H1 (cell line): ENCODE data around the gene VAT1. TPM values are rescaled to one million over a fixed set of nuclear protein-coding genes. Genes with fewer than 3 reads are reported as not detected.

ENCODE experiments used
- CTCF ChIA-PET: fragments of 300-600 bp; sonication (Branson Sonifier 250); formaldehyde crosslinking; loops from one replicate; lab custom pipeline; 2021; ENCODE audit not compliant: partially characterized antibody; lab: Charles Lee
- POLR2A ChIA-PET: fragments of 300-600 bp; sonication (Branson Sonifier 250); formaldehyde crosslinking; loops from one replicate; lab custom pipeline; 2021; ENCODE audit warnings: inconsistent platforms; ENCODE audit not compliant: partially characterized antibody; lab: Charles Lee
- DNase-seq, 2 experiments: peaks; one replicate each; pipeline versions ENCODE4 v3.0.0 to v3.0.0-alpha.2; 2010 to 2022; ENCODE audit warnings: low spot score in 2 of 2, low read depth in 1 of 2, mixed read lengths in 1 of 2
- FAIRE-seq: peaks from 2 replicates; lab custom pipeline; 2011; peaks lifted over from hg19 to GRCh38; lab: Jason Lieb, UNC
- H2AFZ ChIP-seq: 2 replicates; pipeline ENCODE4 v1.8.1; 2012; ENCODE audit warnings: low read length, inconsistent platforms
- H2AK5ac ChIP-seq: 2 replicates; pipeline ENCODE4 v1.6.1; 2013; ENCODE audit warnings: low read depth, low read length
- H2BK120ac ChIP-seq: replicated peaks from 2 replicates; pipeline ENCODE3; 2013; ENCODE audit warnings: low read depth, low read length, inconsistent platforms
- H2BK12ac ChIP-seq: 2 replicates; pipeline ENCODE4 v1.6.1; 2013; ENCODE audit warnings: low read depth, low read length
- H2BK15ac ChIP-seq: 2 replicates; pipeline ENCODE4 v1.6.1; 2013; ENCODE audit warnings: low read length
- H2BK20ac ChIP-seq: 2 replicates; pipeline ENCODE4 v1.6.1; 2013; ENCODE audit warnings: low read length
- H2BK5ac ChIP-seq: 2 replicates; pipeline ENCODE4 v1.6.1; 2013; ENCODE audit warnings: low read depth, low read length
- H3K14ac ChIP-seq: 2 replicates; pipeline ENCODE4 v1.6.1; 2013; ENCODE audit warnings: inconsistent platforms; ENCODE audit not compliant: insufficient read length
- H3K18ac ChIP-seq: 2 replicates; pipeline ENCODE4 v1.6.1; 2013; ENCODE audit warnings: low read length; ENCODE audit errors: extremely low read depth
- H3K23ac ChIP-seq: 2 replicates; pipeline ENCODE4 v1.6.1; 2013; ENCODE audit warnings: inconsistent platforms; ENCODE audit not compliant: insufficient read length
- H3K23me2 ChIP-seq: 2 replicates; pipeline ENCODE4 v1.6.1; 2013; ENCODE audit warnings: low read depth, low read length
- H3K27ac ChIP-seq: 2 replicates; pipeline ENCODE4 v1.6.1; 2011; ENCODE audit warnings: low read depth, low read length, inconsistent platforms
- H3K27me3 ChIP-seq, 4 experiments: replicated peaks in 1 of 4; 1 replicate in 1 of 4; 2 replicates in 3 of 4; pipeline versions ENCODE4 v1.6.1 to v1.8.1; 2011 to 2013; ENCODE audit warnings: low read length in 3 of 4, mild to moderate bottlenecking in 3 of 4, inconsistent platforms in 2 of 4, mixed read lengths in 2 of 4, moderate library complexity in 1 of 4; ENCODE audit not compliant: control insufficient read depth in 3 of 4, insufficient read depth in 3 of 4; ENCODE audit errors: extremely low read depth in 1 of 4
- H3K36me3 ChIP-seq, 4 experiments: 2 replicates each; pipeline versions ENCODE4 v1.6.1 to v1.8.1; 2011 to 2013; ENCODE audit warnings: mild to moderate bottlenecking in 4 of 4, low read length in 3 of 4, moderate library complexity in 2 of 4, control low read depth in 1 of 4, inconsistent platforms in 1 of 4; ENCODE audit not compliant: insufficient read depth in 4 of 4, control insufficient read depth in 2 of 4
- H3K4ac ChIP-seq: replicated peaks from 2 replicates; pipeline ENCODE3; 2013; ENCODE audit warnings: low read length, low read depth, mixed read lengths, inconsistent platforms; ENCODE audit not compliant: insufficient read length
- H3K4me1 ChIP-seq, 4 experiments: replicated peaks in 1 of 4; 1 replicate in 1 of 4; 2 replicates in 3 of 4; pipeline versions ENCODE4 v1.6.1 to v1.8.1; 2011 to 2013; ENCODE audit warnings: low read length in 3 of 4, inconsistent platforms in 2 of 4, mixed read lengths in 1 of 4; ENCODE audit not compliant: insufficient read depth in 4 of 4, control insufficient read depth in 3 of 4
- H3K4me2 ChIP-seq, 2 experiments: 2 replicates each; pipeline versions ENCODE4 v1.6.1 to v1.8.1; 2011 to 2013; ENCODE audit warnings: low read depth in 2 of 2, low read length in 2 of 2, control low read depth in 1 of 2, inconsistent platforms in 1 of 2, mild to moderate bottlenecking in 1 of 2; ENCODE audit not compliant: insufficient read depth in 1 of 2
- H3K4me3 ChIP-seq, 4 experiments: fragments of 200-600, 300-600 bp in 1 of 4; sonication (generic), shearing (Covaris generic), sonication (Bioruptor Twin) in 1 of 4; 2 replicates each; pipeline versions ENCODE4 v1.5.1 to v1.8.1; 2011 to 2016; ENCODE audit warnings: low read length in 4 of 4, low read depth in 3 of 4, control low read depth in 2 of 4, inconsistent platforms in 2 of 4, mild to moderate bottlenecking in 2 of 4, mixed read lengths in 1 of 4, moderate library complexity in 1 of 4; ENCODE audit not compliant: insufficient read depth in 2 of 4; ENCODE audit errors: extremely low read depth in 1 of 4
- H3K56ac ChIP-seq: replicated peaks from 2 replicates; pipeline ENCODE3; 2013; ENCODE audit warnings: low read depth, mild to moderate bottlenecking, mixed read lengths, low read length, inconsistent platforms; ENCODE audit not compliant: insufficient read length
- H3K79me1 ChIP-seq: 2 replicates; pipeline ENCODE4 v1.6.1; 2013; ENCODE audit warnings: low read depth, low read length, control low read depth
- H3K79me2 ChIP-seq, 2 experiments: 2 replicates each; pipeline versions ENCODE4 v1.6.1 to v1.8.1; 2012 to 2013; ENCODE audit warnings: low read length in 2 of 2, mild to moderate bottlenecking in 2 of 2, inconsistent platforms in 1 of 2; ENCODE audit not compliant: insufficient read depth in 2 of 2, control insufficient read depth in 1 of 2
- H3K9ac ChIP-seq, 4 experiments: replicated peaks in 1 of 4; 1 replicate in 1 of 4; 2 replicates in 3 of 4; pipeline versions ENCODE4 v1.6.1 to v1.8.1; 2011 to 2013; ENCODE audit warnings: low read depth in 3 of 4, low read length in 3 of 4, control low read depth in 2 of 4, mild to moderate bottlenecking in 2 of 4, moderate library complexity in 2 of 4, inconsistent platforms in 1 of 4; ENCODE audit errors: extremely low read depth in 1 of 4
- H3K9me3 ChIP-seq, 2 experiments: 2 replicates each; pipeline versions ENCODE4 v1.6.1 to v1.8.1; 2012 to 2013; ENCODE audit warnings: mild to moderate bottlenecking in 2 of 2, moderate library complexity in 2 of 2, control low read depth in 1 of 2, inconsistent platforms in 1 of 2, low read depth in 1 of 2, low read length in 1 of 2, mixed read lengths in 1 of 2; ENCODE audit not compliant: insufficient read depth in 2 of 2
- H4K20me1 ChIP-seq, 2 experiments: replicated peaks in 1 of 2; 2 replicates each; pipeline versions ENCODE3 to v1.8.1; 2011 to 2013; ENCODE audit warnings: inconsistent platforms in 2 of 2, low read length in 2 of 2, mild to moderate bottlenecking in 1 of 2; ENCODE audit not compliant: insufficient read depth in 2 of 2, control insufficient read depth in 1 of 2
- H4K5ac ChIP-seq: 2 replicates; pipeline ENCODE4 v1.6.1; 2013; ENCODE audit warnings: low read length, low read depth, mixed read lengths, inconsistent platforms; ENCODE audit not compliant: insufficient read length
- H4K8ac ChIP-seq: 2 replicates; pipeline ENCODE4 v1.8.0; 2013; ENCODE audit warnings: mild to moderate bottlenecking, moderate library complexity, low read length, inconsistent platforms; ENCODE audit not compliant: insufficient read depth; ENCODE audit errors: extremely low read depth
- H4K91ac ChIP-seq: replicated peaks from 2 replicates; pipeline ENCODE3; 2013; ENCODE audit warnings: low read length, mixed read lengths, inconsistent platforms; ENCODE audit not compliant: insufficient read length
- BCL11A ChIP-seq, 2 experiments: IDR thresholded peaks; one replicate each; pipeline ENCODE4 v1.6.1; 2011; ENCODE audit warnings: low read depth in 2 of 2, low read length in 2 of 2, mild to moderate bottlenecking in 2 of 2
- BRCA1 ChIP-seq: IDR thresholded peaks from 2 replicates; pipeline ENCODE4 v1.6.1; 2012; ENCODE audit warnings: low read depth, low read length, improper control_type of control experiment
- CHD1 ChIP-seq: IDR thresholded peaks from 2 replicates; pipeline ENCODE4 v1.6.1; 2012; ENCODE audit warnings: low read depth, low read length, improper control_type of control experiment
- CHD2 ChIP-seq: IDR thresholded peaks from 2 replicates; pipeline ENCODE4 v1.6.1; 2012; ENCODE audit warnings: low read length, improper control_type of control experiment
- E2F6 ChIP-seq: IDR thresholded peaks from 2 replicates; pipeline ENCODE4 v1.6.1; 2012; ENCODE audit warnings: inconsistent platforms
- EP300 ChIP-seq, 2 experiments: IDR thresholded peaks; 1 replicate in 1 of 2; 2 replicates in 1 of 2; pipeline ENCODE4 v1.6.1; 2011 to 2012; ENCODE audit warnings: low read depth in 2 of 2, low read length in 2 of 2, mild to moderate bottlenecking in 2 of 2, borderline replicate concordance in 1 of 2, inconsistent platforms in 1 of 2, moderate library complexity in 1 of 2
- FOSL1 ChIP-seq: IDR thresholded peaks from 2 replicates; pipeline ENCODE4 v1.6.1; 2011; ENCODE audit warnings: mild to moderate bottlenecking, low read depth, low read length, moderate library complexity; ENCODE audit not compliant: insufficient read depth
- NANOG ChIP-seq: IDR thresholded peaks from 2 replicates; pipeline ENCODE4 v1.6.1; 2011; ENCODE audit warnings: low read length, low read depth, mild to moderate bottlenecking, inconsistent platforms; ENCODE audit not compliant: insufficient read depth, poor library complexity, severe bottlenecking
- PHF8 ChIP-seq: fragments of 200-600 bp; sonication (generic); conservative IDR thresholded peaks from 2 replicates; pipeline ENCODE4 v1.7.1; 2012; ENCODE audit warnings: low read depth, mild to moderate bottlenecking, inconsistent platforms, low read length, moderate library complexity
- SIRT6 ChIP-seq: IDR thresholded peaks from one replicate; pipeline ENCODE4 v1.7.1; 2012; ENCODE audit warnings: low read length, inconsistent platforms
- TAF7 ChIP-seq: optimal IDR thresholded peaks from 2 replicates; pipeline ENCODE3; 2011; ENCODE audit warnings: low read depth, mild to moderate bottlenecking, inconsistent platforms, low read length, moderate library complexity, borderline replicate concordance
- WGBS, 2 experiments: shearing (Covaris generic) in 1 of 2; methylation state at CpG; one replicate each; pipeline versions ENCODE4 v1.1.6 to v1.1.7; 2013 to 2015; ENCODE audit warnings: low lambda C conversion rate in 2 of 2, mixed read lengths in 2 of 2, inconsistent platforms in 1 of 2, low coverage in 1 of 2, missing lambda C conversion rate in 1 of 2; ENCODE audit not compliant: insufficient replicate concordance in 2 of 2, insufficient coverage in 1 of 2, insufficient read length in 1 of 2; ENCODE audit errors: extremely low coverage in 1 of 2, missing lambda C conversion rate in 1 of 2; 5-methylcytosine and 5-hydroxymethylcytosine counted together
- polyA plus RNA-seq, 7 experiments: library from polyadenylated mRNA; depleted of rRNA in 3 of 7; stranded (reverse) in 5 of 7; unstranded in 2 of 7; fragments of >200 nt in 5 of 7; fragments of 200-250 nt in 2 of 7; gene quantifications; 1 replicate in 5 of 7; 2 replicates in 1 of 7; 4 replicates in 1 of 7; pipeline versions ENCODE4 v1.2.1 to v1.2.3, GENCODE V29; 2011 to 2013; ENCODE audit warnings: missing spikeins in 2 of 7, mixed read lengths in 2 of 7
- total RNA-seq: library from RNA; stranded (reverse); fragmentation: NEBNext Ultra II Directional; extraction: Animal tissue kit (Norgen Biotek cat#: 25700); gene quantifications from 2 replicates; pipeline ENCODE4 v1.2.1, GENCODE V29; 2021

VAT1 gene
- total and polyA plus RNA-seq, 2 of the 8 experiments (the other 6 are each of a cell fraction or from before 2014, with no cell fraction given): 200 to 295 TPM

GRCh38 chr17:42969001-42969581 is 53.1 kb downstream of the VAT1 start:
- TF ChIP-seq NANOG (no peak), BRCA1 (no peak), EP300 (IDR thresholded peaks at IDR 0.05; ENCODE audit: borderline replicate concordance in 1 of 2, low read depth in 2 of 2, low read length in 2 of 2) (no peak), SIRT6 (no peak), E2F6 (no peak), TAF7 (no peak), CHD2 (no peak), CHD1 (no peak), PHF8 (no peak), BCL11A (IDR thresholded peaks at IDR 0.05; ENCODE audit: low read depth in 2 of 2, low read length in 2 of 2) (no peak), FOSL1 (no peak)
- no peak overlapping the region for H2BK20ac ChIP-seq
- peaks cover 0 to 3% of the 10 kb centered on the region in 2 experiments; a peak in 1 of 4 replicates for H3K9me3 ChIP-seq
- H3K79me2 ChIP-seq: no peaks in the 10 kb centered on the region
- H2BK120ac ChIP-seq: no peak overlapping the region
- no peak for FAIRE-seq
- H2AFZ ChIP-seq: no peak overlapping the region
- H3K4me2 ChIP-seq: no peak overlapping the region
- H3K27me3 ChIP-seq: no peaks in the 10 kb centered on the region
- H4K91ac ChIP-seq: no peak overlapping the region
- no peak overlapping the region for H3K27ac ChIP-seq
- no peak for DNase-seq
- POLR2A ChIA-PET: interaction anchor here (1.1 to 2.0 kb wide), 4 partner anchors 9 to 29 kb away, joined by 3 to 8 read pairs (median 4); partner anchors contain the start of genes PTGES3L, RPL27 and RUNDC1
- H3K4ac ChIP-seq: no peak overlapping the region
- H3K14ac ChIP-seq: no peak overlapping the region
- peaks cover 3% of the 10 kb centered on the region for H3K23me2 ChIP-seq
- H2BK15ac ChIP-seq: no peak overlapping the region
- no peaks in the 10 kb centered on the region for H3K4me1 ChIP-seq
- H3K79me1 ChIP-seq: no peaks in the 10 kb centered on the region
- H3K9ac ChIP-seq: no peak overlapping the region
- H3K36me3 ChIP-seq: no peaks in the 10 kb centered on the region
- H2BK12ac ChIP-seq: no peak overlapping the region
- no peak overlapping the region for H4K5ac ChIP-seq
- CTCF ChIA-PET: interaction anchor here (0.6 to 1.5 kb wide), 5 partner anchors 15 to 597 kb away, joined by 3 to 4 read pairs (median 3); no protein-coding TSS in a partner anchor
- H2BK5ac ChIP-seq: no peak overlapping the region
- H2AK5ac ChIP-seq: no peak overlapping the region
- no peak overlapping the region for H3K18ac ChIP-seq
- H4K20me1 ChIP-seq: no peaks in the 10 kb centered on the region
- no peak overlapping the region for H3K4me3 ChIP-seq
- no peak overlapping the region for H3K56ac ChIP-seq
- WGBS, 2 experiments: 78% methylated on average over 5 of the region's 5 CpGs; no CpG with 5 or more reads in 1 of the 2 experiments
- no peak overlapping the region for H4K8ac ChIP-seq
- no peak overlapping the region for H3K23ac ChIP-seq
